Activated B cell treated with CpG ODN at 0.5 μM for 24 hours (primary cell): ENCODE results near the gene DNAH8. TPM values are rescaled to one million over a fixed set of nuclear protein-coding genes. Genes with fewer than 3 reads are reported as not detected.

ENCODE experiments used
- ATAC-seq: fragments of 200-7000 bp; cut with Tn5 transposase; one replicate; pipeline ENCODE4 v1.10.0; 2021; ENCODE audit warnings: low read depth, mild to moderate bottlenecking, moderate library complexity
- CTCF ChIA-PET: fragments of 350-600 bp; sonication (Branson Sonifier 250); formaldehyde crosslinking; loops from one replicate; lab custom pipeline; 2021; ENCODE audit warnings: antibody characterized with exemption; lab: Charles Lee
- POLR2A ChIA-PET: fragments of 350-600 bp; sonication (Branson Sonifier 250); formaldehyde crosslinking; loops from one replicate; lab custom pipeline; 2021; ENCODE audit warnings: antibody characterized with exemption; lab: Charles Lee
- DNase-seq: peaks from one replicate; pipeline ENCODE4 v3.0.0; 2022
- H3K27ac Mint-ChIP-seq: one replicate; pipeline ENCODE4 v1.8.0; 2020; ENCODE audit warnings: mixed read lengths
- H3K27me3 Mint-ChIP-seq: one replicate; pipeline ENCODE4 v1.8.0; 2021; ENCODE audit warnings: mixed read lengths
- H3K36me3 Mint-ChIP-seq: one replicate; pipeline ENCODE4 v1.8.0; 2021; ENCODE audit warnings: low read depth, mixed read lengths
- H3K4me1 Mint-ChIP-seq: one replicate; pipeline ENCODE4 v1.8.0; 2021; ENCODE audit warnings: mixed read lengths
- H3K4me3 Mint-ChIP-seq: one replicate; pipeline ENCODE4 v1.8.0; 2020; ENCODE audit warnings: mild to moderate bottlenecking, mixed read lengths
- H3K9me3 Mint-ChIP-seq: one replicate; pipeline ENCODE4 v1.8.0; 2020; ENCODE audit warnings: mixed read lengths
- intact Hi-C: fragments of 100-400 bp; cut with micrococcal nuclease; formaldehyde crosslinking; loops from one replicate; pipeline ENCODE4 v1.15.1; 2024
- total RNA-seq: library from RNA; stranded (reverse); gene quantifications from 2 replicates; pipeline ENCODE4 v1.2.3, GENCODE V29; 2022
- TF ChIP-seq, protein P1 (sequence below): fragments of 200-600 bp; IDR thresholded peaks from one replicate; pipeline ENCODE4 v1.8.0; 2022; ENCODE audit warnings: antibody characterized with exemption, mild to moderate bottlenecking

DNAH8 gene
- total RNA-seq, 1 donor from 2014 or later, result 2.0 TPM

GRCh38 chr6:38724343-38724742 lies 9.2 kb downstream of the DNAH8 start:
- TF ChIP-seq, protein P1, sequence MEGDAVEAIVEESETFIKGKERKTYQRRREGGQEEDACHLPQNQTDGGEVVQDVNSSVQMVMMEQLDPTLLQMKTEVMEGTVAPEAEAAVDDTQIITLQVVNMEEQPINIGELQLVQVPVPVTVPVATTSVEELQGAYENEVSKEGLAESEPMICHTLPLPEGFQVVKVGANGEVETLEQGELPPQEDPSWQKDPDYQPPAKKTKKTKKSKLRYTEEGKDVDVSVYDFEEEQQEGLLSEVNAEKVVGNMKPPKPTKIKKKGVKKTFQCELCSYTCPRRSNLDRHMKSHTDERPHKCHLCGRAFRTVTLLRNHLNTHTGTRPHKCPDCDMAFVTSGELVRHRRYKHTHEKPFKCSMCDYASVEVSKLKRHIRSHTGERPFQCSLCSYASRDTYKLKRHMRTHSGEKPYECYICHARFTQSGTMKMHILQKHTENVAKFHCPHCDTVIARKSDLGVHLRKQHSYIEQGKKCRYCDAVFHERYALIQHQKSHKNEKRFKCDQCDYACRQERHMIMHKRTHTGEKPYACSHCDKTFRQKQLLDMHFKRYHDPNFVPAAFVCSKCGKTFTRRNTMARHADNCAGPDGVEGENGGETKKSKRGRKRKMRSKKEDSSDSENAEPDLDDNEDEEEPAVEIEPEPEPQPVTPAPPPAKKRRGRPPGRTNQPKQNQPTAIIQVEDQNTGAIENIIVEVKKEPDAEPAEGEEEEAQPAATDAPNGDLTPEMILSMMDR, result no peak
- ATAC-seq (no peak), DNase-seq (no peak)
- intact Hi-C loops, result no loop called here
- Mint-ChIP-seq H3K4me3 (no peak overlapping the region), H3K27ac (no peak overlapping the region), H3K4me1 (no peaks in the 10 kb centered on the region), H3K27me3 (peaks cover 19% of the 10 kb centered on the region), H3K36me3 (no peaks in the 10 kb centered on the region), H3K9me3 (peaks cover 6% of the 10 kb centered on the region)
- ChIA-PET CTCF (no interaction called here), POLR2A (no interaction called here)

GRCh38 chr6:38725414-38726183 lies 10.5 kb downstream of the DNAH8 start:
- Mint-ChIP-seq H3K9me3 (peaks cover 3% of the 10 kb centered on the region), H3K36me3 (no peaks in the 10 kb centered on the region), H3K27ac (no peak overlapping the region), H3K4me3 (no peak overlapping the region), H3K27me3 (peaks cover 11% of the 10 kb centered on the region), H3K4me1 (no peaks in the 10 kb centered on the region)
- DNase-seq (no peak), ATAC-seq (no peak)
- TF ChIP-seq, protein P1, result no peak
- ChIA-PET POLR2A (no interaction called here), CTCF (no interaction called here)
- intact Hi-C loops, result no loop called here

- ChIA-PET POLR2A (no interaction called here), CTCF (no interaction called here)
- Mint-ChIP-seq H3K4me1 (no peaks in the 10 kb centered on the region), H3K27ac (no peak overlapping the region), H3K36me3 (no peaks in the 10 kb centered on the region), H3K9me3 (no peaks in the 10 kb centered on the region), H3K27me3 (peaks cover 4% of the 10 kb centered on the region), H3K4me3 (no peak overlapping the region)
- intact Hi-C loops, result no loop called here
- TF ChIP-seq, protein P1, result no peak
- ATAC-seq (no peak), DNase-seq (no peak)
Observed at GRCh38 chr6:38728203-38728602, 13.1 kb downstream of the DNAH8 start.

DNA sequence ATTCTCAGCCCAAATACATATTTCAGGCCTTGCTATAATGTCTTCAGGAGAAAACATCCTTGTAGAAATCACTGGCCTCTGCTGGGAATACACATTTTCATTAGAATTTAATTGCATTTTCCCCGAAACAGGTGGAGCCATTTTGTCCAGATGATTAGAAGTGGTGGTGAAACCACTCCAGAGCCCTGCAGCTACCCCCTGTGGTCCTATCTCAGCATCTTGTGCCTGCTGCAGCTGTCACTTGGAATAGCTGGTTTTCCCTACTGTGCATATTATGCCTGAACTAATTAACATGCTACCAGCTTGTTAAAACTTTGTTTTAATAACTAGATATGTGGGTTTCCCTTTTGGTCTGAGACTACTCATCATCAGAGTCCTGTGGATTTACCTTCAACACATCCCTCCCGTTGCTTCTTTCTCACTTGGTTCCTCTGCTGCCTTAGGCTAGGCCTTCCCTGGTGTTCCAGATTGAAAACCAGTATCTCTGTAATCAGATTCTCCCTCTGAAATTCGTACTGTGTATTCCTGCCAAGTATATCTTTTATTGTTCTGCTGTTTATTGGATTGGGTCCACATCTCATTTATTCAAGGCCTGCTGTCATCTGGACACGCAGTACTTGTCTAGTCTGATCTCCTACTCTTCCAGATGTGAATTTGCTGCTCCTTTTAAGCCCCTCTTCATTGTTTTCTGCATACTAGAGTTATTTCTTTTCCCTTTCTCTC lies 15.2 kb downstream of the DNAH8 start:
- Mint-ChIP-seq H3K9me3 (peaks cover 1% of the 10 kb centered on the region), H3K27ac (no peak overlapping the region), H3K36me3 (no peaks in the 10 kb centered on the region), H3K4me1 (no peaks in the 10 kb centered on the region), H3K27me3 (peaks cover 7% of the 10 kb centered on the region), H3K4me3 (no peak overlapping the region)
- ChIA-PET CTCF (no interaction called here), POLR2A (no interaction called here)
- ATAC-seq (no peak), DNase-seq (no peak)
- intact Hi-C loops, result no loop called here
- TF ChIP-seq, protein P1, result no peak

GRCh38 chr6:38736951-38737350 lies 21.8 kb downstream of the DNAH8 start:
- ChIA-PET POLR2A (no interaction called here), CTCF (no interaction called here)
- Mint-ChIP-seq H3K27me3 (peaks cover 17% of the 10 kb centered on the region), H3K27ac (no peak overlapping the region), H3K9me3 (peaks cover 5% of the 10 kb centered on the region), H3K4me1 (no peaks in the 10 kb centered on the region), H3K36me3 (no peaks in the 10 kb centered on the region), H3K4me3 (no peak overlapping the region)
- intact Hi-C loops, result no loop called here
- TF ChIP-seq, protein P1, result no peak
- ATAC-seq, result no peak
- DNase-seq, result no peak
